ENCODE data around the gene GAREM2. TPM values are rescaled to one million over a fixed set of nuclear protein-coding genes. Genes with fewer than 3 reads are reported as not detected.
A peak's percentile ranks its signal among the peaks of the same experiment; 100 is the strongest.

Gene GAREM2
- total RNA-seq, 2 experiments from 2014 or later = not detected

- no peak for TF ChIP-seq CTCF (conservative IDR thresholded peaks at IDR 0.05; ENCODE audit: low read length)
- no peak for TF ChIP-seq EZH2phosphoT487 (IDR thresholded peaks at IDR 0.05; ENCODE audit: borderline replicate concordance, low read depth, low read length)
- Histone ChIP-seq H3K36me3 (ENCODE audit: insufficient read depth, low read length) (peaks cover 97% of the 10 kb centered on the region), H3K4me2 (ENCODE audit: low read length) (0 out of 2 replicates have a peak overlapping the region, but pooled peaks have one; percentile 4), H3K9me3 (ENCODE audit: low read length) (no peaks in the 10 kb centered on the region), H3K79me2 (ENCODE audit: insufficient read depth, low read depth, low read length) (no peaks in the 10 kb centered on the region), H3K4me1 (ENCODE audit: insufficient read depth, low read length, poor library complexity, severe bottlenecking) (peaks cover 11% of the 10 kb centered on the region), H3K4me3 (ENCODE audit: low read depth, low read length, poor library complexity, severe bottlenecking) (no peak overlapping the region), H4K20me1 (ENCODE audit: insufficient read depth, low read length) (no peaks in the 10 kb centered on the region), H2AFZ (ENCODE audit: low read length) (no peak overlapping the region), H3K9me2 (ENCODE audit: insufficient read depth, low read length) (no peaks in the 10 kb centered on the region), H3K27ac (ENCODE audit: low read depth, low read length, poor library complexity, severe bottlenecking) (no peak overlapping the region)
- no TSS peak for BruUV-seq (replicated peaks)
- ChIA-PET CTCF (ENCODE audit: unreplicated experiment) (no interaction called here), POLR2A (no interaction called here)
- intact Hi-C loops (cut with micrococcal nuclease; ENCODE audit: unreplicated experiment) = no loop called here
- no peak for DNase-seq (ENCODE audit: low spot score)
Measured at GRCh38 chr2:26197516-26197915, 24.6 kb downstream of the GAREM2 start.

GRCh38 chr2:26202981-26203490 lies 30.1 kb downstream of the GAREM2 start:
- Histone ChIP-seq H4K20me1 (ENCODE audit: insufficient read depth, low read length) (no peaks in the 10 kb centered on the region), H2AFZ (ENCODE audit: low read length) (no peak overlapping the region), H3K36me3 (ENCODE audit: insufficient read depth, low read length) (peaks cover 75% of the 10 kb centered on the region), H3K4me2 (ENCODE audit: low read length) (no peak overlapping the region), H3K9me2 (ENCODE audit: insufficient read depth, low read length) (no peaks in the 10 kb centered on the region), H3K79me2 (ENCODE audit: insufficient read depth, low read depth, low read length) (no peaks in the 10 kb centered on the region), H3K27ac (ENCODE audit: low read depth, low read length, poor library complexity, severe bottlenecking) (no peak overlapping the region), H3K9me3 (ENCODE audit: low read length) (no peaks in the 10 kb centered on the region), H3K4me3 (ENCODE audit: low read depth, low read length, poor library complexity, severe bottlenecking) (no peak overlapping the region), H3K4me1 (ENCODE audit: insufficient read depth, low read length, poor library complexity, severe bottlenecking) (no peaks in the 10 kb centered on the region)
- BruUV-seq (replicated peaks) = no TSS peak
- TF ChIP-seq EZH2phosphoT487 (IDR thresholded peaks at IDR 0.05; ENCODE audit: borderline replicate concordance, low read depth, low read length) = no peak
- DNase-seq (ENCODE audit: low spot score) = no peak
- CTCF ChIA-PET (ENCODE audit: unreplicated experiment) = no interaction called here
- POLR2A ChIA-PET = interaction anchor here (1.2 kb wide), 1 partner anchor 58 kb away, joined by 3 read pairs; no protein-coding TSS in a partner anchor
- intact Hi-C loops (cut with micrococcal nuclease; ENCODE audit: unreplicated experiment) = no loop called here

GRCh38 chr2:26203906-26204305 lies 31.0 kb downstream of the GAREM2 start:
- H3K9me3 ChIP-seq (ENCODE audit: low read length) = no peaks in the 10 kb centered on the region
- H3K4me1 ChIP-seq (ENCODE audit: insufficient read depth, low read length, poor library complexity, severe bottlenecking) = no peaks in the 10 kb centered on the region
- H3K36me3 ChIP-seq (ENCODE audit: insufficient read depth, low read length) = peaks cover 75% of the 10 kb centered on the region
- H2AFZ ChIP-seq (ENCODE audit: low read length) = no peak overlapping the region
- no peak overlapping the region for H3K4me3 ChIP-seq (ENCODE audit: low read depth, low read length, poor library complexity, severe bottlenecking)
- no peaks in the 10 kb centered on the region for H4K20me1 ChIP-seq (ENCODE audit: insufficient read depth, low read length)
- H3K9me2 ChIP-seq (ENCODE audit: insufficient read depth, low read length) = no peaks in the 10 kb centered on the region
- H3K27ac ChIP-seq (ENCODE audit: low read depth, low read length, poor library complexity, severe bottlenecking) = no peak overlapping the region
- no peak for DNase-seq (ENCODE audit: low spot score)
- intact Hi-C loops (cut with micrococcal nuclease; ENCODE audit: unreplicated experiment) = no loop called here
- ChIA-PET POLR2A (interaction anchor here (0.5 kb wide), 1 partner anchor 857 kb away, joined by 3 read pairs; no protein-coding TSS in a partner anchor), CTCF (ENCODE audit: unreplicated experiment) (no interaction called here)
- TF ChIP-seq CTCF (conservative IDR thresholded peaks at IDR 0.05; ENCODE audit: low read length) = no peak
- TF ChIP-seq EZH2phosphoT487 (IDR thresholded peaks at IDR 0.05; ENCODE audit: borderline replicate concordance, low read depth, low read length) = no peak
- H3K79me2 ChIP-seq (ENCODE audit: insufficient read depth, low read depth, low read length) = no peaks in the 10 kb centered on the region
- no TSS peak for BruUV-seq (replicated peaks)
- H3K4me2 ChIP-seq (ENCODE audit: low read length) = no peak overlapping the region
